HG03521 (cell line): ENCODE data around the gene LAMA2.

Experiments
- ATAC-seq: cut with Tn5 transposase; IDR thresholded peaks from one replicate; pipeline ENCODE4 v1.9.1; 2021; ENCODE audit warnings: mild to moderate bottlenecking, moderate library complexity; ENCODE audit not compliant: unreplicated experiment

The LAMA2 gene

GRCh38 chr6:129297592-129297991 is 414.7 kb downstream of the LAMA2 start:
- ATAC-seq, result no peak

DNA sequence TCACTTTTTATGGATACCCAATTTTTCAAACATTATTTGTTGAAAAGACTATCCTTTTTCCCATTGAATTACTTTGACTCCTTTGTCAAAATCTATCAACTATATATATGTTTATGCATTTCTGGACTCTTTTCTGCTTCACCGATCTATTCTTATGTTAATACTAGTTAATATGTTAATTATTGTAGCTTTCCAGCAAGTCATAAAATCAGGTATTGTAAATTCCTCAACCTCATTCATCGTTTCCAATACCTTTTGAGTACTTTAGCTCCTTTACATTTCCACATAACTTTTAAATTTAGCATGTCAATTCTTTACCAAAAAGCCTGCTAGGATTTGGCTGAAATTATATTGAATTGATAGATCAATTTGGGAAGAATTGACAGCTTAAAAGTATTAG is 419.7 kb downstream of the LAMA2 start:
- no peak for ATAC-seq

DNA sequence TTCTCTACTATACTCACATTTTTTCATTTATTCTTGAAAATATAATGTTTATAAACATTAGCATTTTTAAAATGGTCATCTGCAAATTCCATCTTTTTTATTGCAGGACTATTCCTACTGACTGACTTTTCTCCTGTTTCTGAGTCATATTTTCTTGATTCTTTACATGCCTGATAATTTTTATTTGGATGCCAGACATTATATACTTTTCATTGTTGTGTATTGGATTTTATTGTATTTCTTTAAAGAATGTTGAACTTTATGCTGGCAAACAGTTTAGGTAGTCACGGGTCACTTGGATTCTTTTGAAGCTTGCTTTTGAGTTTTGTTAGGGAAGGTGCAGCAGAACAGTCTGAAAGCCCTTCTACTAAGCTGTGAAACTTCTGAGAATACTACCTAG is 423.9 kb downstream of the LAMA2 start:
- ATAC-seq, result no peak

- ATAC-seq, result no peak
Observed at GRCh38 chr6:129307845-129308244, 424.9 kb downstream of the LAMA2 start.

DNA sequence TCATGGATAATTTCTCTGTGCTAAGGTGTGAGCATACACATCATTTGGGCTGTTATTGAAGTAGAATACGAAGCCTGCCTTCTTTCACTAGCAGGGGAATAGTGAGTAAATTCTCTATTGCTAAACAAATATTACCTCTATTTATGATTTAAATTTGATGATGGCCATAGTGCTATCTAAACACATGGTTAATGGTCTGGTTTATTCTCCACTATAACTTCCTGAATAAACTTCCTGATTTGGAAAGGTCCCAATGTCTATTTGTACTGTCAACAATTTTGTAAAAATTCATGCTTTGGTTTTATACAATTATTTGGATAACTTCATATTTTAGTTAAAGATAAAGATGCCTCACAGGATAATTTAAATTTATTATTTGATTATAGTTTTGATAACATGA is 426.2 kb downstream of the LAMA2 start:
- no peak for ATAC-seq

GRCh38 chr6:129312880-129313279 is 429.9 kb downstream of the LAMA2 start:
- no peak for ATAC-seq

GRCh38 chr6:129314575-129314974 is 431.6 kb downstream of the LAMA2 start:
- ATAC-seq, result no peak

- ATAC-seq, result no peak
Observed at GRCh38 chr6:129317931-129318820, 435.2 kb downstream of the LAMA2 start.

- ATAC-seq, result no peak
Observed at GRCh38 chr6:129320892-129321291, 438.0 kb downstream of the LAMA2 start.

DNA sequence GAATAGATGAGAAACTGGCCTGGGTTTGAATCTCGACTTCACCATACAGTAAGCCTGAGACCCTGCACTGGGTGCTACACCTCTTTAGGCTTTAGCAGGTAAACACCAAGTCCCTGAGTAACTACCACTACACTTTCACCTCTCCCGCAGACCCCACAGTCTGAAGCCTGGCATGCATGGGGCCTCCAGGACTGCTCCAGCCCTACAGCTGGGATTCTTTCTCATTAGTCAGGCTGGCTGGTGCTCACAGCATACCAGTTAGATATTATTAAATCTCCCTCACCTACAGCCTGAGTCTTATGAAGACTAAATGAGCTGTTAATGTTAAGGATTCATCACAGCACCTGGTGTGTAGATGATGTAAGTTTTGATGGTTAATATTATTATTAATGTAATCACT is 438.4 kb downstream of the LAMA2 start:
- ATAC-seq, result no peak

GRCh38 chr6:129324345-129324744 is 441.4 kb downstream of the LAMA2 start:
- ATAC-seq, result no peak

GRCh38 chr6:129329678-129330077 is 446.7 kb downstream of the LAMA2 start:
- ATAC-seq, result no peak

- no peak for ATAC-seq
Observed at GRCh38 chr6:129331450-129332138, 448.7 kb downstream of the LAMA2 start.

GRCh38 chr6:129335792-129336191 is 452.9 kb downstream of the LAMA2 start:
- ATAC-seq, result no peak

- ATAC-seq, result no peak
Observed at GRCh38 chr6:129338683-129339082, 455.7 kb downstream of the LAMA2 start.

GRCh38 chr6:129340983-129341382 is 458.0 kb downstream of the LAMA2 start:
- ATAC-seq, result no peak

DNA sequence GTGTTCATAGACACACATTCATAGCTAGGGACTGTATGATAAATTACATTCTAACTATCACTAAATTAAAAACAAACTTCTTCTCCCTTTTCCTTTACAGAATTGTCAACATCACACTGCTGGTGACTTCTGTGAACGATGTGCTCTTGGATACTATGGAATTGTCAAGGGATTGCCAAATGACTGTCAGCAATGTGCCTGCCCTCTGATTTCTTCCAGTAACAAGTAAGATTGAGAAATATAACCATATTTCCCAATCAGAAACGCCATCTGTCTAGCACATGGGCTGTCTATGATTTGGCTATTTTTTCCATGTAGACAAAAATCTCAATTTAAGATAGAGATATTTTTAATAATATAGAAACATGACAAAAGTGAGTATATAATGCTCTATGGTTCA is 459.3 kb downstream of the LAMA2 start:
- no peak for ATAC-seq

- ATAC-seq, result no peak
Observed at GRCh38 chr6:129342796-129343195, 459.9 kb downstream of the LAMA2 start.

GRCh38 chr6:129344379-129344778 is 461.4 kb downstream of the LAMA2 start:
- no peak for ATAC-seq

DNA sequence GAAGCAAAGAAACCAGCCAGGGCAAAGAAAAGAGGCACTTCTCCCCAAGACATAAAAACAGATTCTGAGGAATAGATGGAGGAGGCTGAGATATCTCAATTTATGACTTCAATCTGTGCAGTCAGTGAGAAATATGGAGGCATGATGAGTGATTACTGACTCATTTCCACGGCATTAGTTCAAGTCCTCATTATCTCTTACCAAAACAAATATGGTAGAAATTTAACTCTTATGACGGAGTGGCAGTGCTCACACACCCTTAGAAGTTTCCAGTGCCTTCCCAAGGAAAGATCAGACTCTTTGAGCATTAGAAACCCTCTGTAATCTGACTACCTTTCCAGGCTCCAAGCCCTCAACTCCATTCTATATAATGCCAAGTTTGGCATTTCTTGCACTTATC is 463.0 kb downstream of the LAMA2 start:
- no peak for ATAC-seq

- no peak for ATAC-seq
Observed at GRCh38 chr6:129346964-129347363, 464.0 kb downstream of the LAMA2 start.

GRCh38 chr6:129350278-129350677 is 467.3 kb downstream of the LAMA2 start:
- ATAC-seq, result no peak
